GM10266 (cell line): Measurements from ENCODE around the gene DNAJB4.
"Not testable (repeated sequence)": the region's sequence is repeated elsewhere in the genome, so short reads cannot be mapped to it uniquely, and the experiment has no call there.

Experiments
- DNase-seq: peaks from one replicate; pipeline ENCODE4 v3.0.0; 2012; ENCODE audit errors: extremely low spot score
- TF ChIP-seq, protein P1 (sequence below): IDR thresholded peaks from 2 replicates; pipeline ENCODE4 v1.5.1; 2012; ENCODE audit warnings: mild to moderate bottlenecking, low read depth; ENCODE audit not compliant: control insufficient read depth, insufficient read depth; ENCODE audit errors: missing control alignments

The DNAJB4 gene

DNA sequence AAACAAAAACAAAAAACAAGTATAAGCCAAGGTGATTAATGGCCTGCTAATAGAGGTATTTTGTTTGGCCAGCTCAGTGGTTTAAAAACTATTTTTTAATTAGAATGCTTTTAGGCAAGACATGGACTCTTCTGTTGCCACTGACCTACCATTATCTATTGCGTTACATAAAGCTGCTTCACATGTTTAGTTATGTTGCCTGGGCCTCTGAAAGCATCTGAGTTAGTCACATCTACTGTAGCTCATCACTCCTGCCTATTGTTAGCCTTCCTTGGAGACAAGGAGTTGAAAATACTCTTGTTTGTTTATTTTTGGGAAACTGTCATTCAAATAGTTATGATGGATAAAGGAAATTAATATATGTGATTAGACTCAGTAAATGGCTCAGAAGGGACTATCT, 14.3 kb downstream of the DNAJB4 start:
- no peak for DNase-seq
- TF ChIP-seq, protein P1, sequence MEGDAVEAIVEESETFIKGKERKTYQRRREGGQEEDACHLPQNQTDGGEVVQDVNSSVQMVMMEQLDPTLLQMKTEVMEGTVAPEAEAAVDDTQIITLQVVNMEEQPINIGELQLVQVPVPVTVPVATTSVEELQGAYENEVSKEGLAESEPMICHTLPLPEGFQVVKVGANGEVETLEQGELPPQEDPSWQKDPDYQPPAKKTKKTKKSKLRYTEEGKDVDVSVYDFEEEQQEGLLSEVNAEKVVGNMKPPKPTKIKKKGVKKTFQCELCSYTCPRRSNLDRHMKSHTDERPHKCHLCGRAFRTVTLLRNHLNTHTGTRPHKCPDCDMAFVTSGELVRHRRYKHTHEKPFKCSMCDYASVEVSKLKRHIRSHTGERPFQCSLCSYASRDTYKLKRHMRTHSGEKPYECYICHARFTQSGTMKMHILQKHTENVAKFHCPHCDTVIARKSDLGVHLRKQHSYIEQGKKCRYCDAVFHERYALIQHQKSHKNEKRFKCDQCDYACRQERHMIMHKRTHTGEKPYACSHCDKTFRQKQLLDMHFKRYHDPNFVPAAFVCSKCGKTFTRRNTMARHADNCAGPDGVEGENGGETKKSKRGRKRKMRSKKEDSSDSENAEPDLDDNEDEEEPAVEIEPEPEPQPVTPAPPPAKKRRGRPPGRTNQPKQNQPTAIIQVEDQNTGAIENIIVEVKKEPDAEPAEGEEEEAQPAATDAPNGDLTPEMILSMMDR: no peak

- not testable (repeated sequence) for DNase-seq
Observed at GRCh38 chr1:78021134-78021533, 16.4 kb downstream of the DNAJB4 start.

GRCh38 chr1:78029793-78030192, 25.1 kb downstream of the DNAJB4 start:
- TF ChIP-seq, protein P1: no peak

GRCh38 chr1:78032996-78033796, 28.5 kb downstream of the DNAJB4 start:
- DNase-seq: no peak
- TF ChIP-seq, protein P1: no peak

More at GRCh38 chr1:78029793-78030192, 25.1 kb downstream of the DNAJB4 start:
- no peak for DNase-seq

GRCh38 chr1:78033797-78034172, 29.0 kb downstream of the DNAJB4 start:
- DNase-seq: no peak
- TF ChIP-seq, protein P1: no peak

DNA sequence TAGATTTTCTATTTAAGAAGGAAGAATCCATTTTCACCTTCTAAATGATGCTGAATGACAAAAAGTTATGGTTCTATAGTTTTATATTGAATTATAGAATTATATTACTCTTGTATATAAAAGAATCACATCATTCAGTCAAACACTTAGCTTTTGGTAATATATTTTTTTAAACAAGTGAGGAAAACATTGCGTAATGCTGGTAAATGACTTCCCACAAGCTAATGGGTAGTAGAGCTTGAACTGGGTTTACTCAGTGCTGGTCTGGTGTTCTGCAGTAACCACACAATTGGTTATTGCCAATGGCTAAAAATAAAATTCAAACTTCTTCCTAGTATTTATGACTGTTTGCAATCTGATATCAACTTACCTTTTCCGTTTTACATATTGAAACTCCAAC, 30.4 kb downstream of the DNAJB4 start:
- TF ChIP-seq, protein P1: no peak
- no peak for DNase-seq

GRCh38 chr1:78036450-78036849, 31.7 kb downstream of the DNAJB4 start:
- DNase-seq: no peak
- TF ChIP-seq, protein P1: no peak
